ENCODE results near the gene CENPO. TPM values are rescaled to one million over a fixed set of nuclear protein-coding genes. Genes with fewer than 3 reads are reported as not detected.
"Not testable (repeated sequence)": the region's sequence is repeated elsewhere in the genome, so short reads cannot be mapped to it uniquely, and the experiment has no call there.

CENPO gene
- polyA plus RNA-seq, 4 donors = 17.2 to 20.4 (median 18.6) TPM

DNA sequence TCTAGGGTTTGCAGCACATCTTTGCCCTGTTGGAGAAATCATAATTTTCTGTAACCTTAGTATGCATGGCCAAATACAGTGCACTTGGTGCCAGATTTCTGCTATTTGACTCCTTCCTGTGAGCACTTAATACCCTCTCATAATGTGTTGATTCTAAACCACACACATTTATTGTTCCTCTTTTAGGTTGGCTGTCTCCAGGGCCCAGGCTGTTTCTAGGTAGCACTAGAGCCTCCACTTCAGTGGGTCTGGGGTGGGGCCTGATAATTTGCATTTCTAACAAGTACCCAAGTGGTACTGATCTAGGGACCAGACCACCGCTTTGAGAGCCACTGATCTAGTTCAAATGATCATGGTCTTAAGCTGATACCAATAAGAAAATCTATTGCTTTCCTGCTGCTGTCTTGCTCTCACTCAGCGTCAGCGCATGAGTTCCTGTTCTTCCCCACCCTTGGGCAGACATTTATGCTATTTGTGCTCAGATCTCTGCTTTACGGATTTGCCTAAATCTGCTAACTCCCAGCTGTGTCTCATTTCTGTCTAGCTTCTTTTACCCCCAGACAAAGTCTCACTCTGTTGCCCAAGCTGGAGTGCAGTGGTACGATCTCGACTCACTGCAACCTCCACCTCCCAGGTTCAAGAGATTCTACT is 7.4 kb upstream of the CENPO start:
- DNase-seq (ENCODE audit: low read depth in 4 of 4, low spot score in 3 of 4) = no peak

GRCh38 chr2:24787532-24787931 is 5.7 kb upstream of the CENPO start:
- DNase-seq (ENCODE audit: low read depth in 4 of 4, low spot score in 3 of 4) = no peak

- no peak for DNase-seq (ENCODE audit: low read depth in 4 of 4, low spot score in 3 of 4)
These were observed 4.4 kb upstream of the CENPO start for GRCh38 chr2:24788816-24789215.

DNA sequence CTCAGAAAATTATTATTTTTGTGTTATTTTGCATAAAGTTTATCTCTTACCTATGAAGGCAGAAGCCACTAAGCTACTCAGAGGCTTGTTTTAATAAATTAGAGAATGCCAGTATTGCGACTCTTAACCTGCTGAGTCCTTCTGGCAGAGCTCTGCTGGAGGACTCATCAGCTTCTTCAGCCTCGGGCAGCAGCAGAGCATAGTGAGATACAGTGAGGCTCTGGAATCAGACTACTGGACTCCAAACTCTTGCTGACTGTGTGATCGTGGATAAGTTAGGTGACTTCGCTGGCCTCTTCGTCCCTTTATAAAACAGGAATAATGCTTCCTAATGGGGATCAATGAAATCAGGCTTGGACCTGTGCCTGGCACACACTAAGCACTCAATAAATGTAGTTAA is 1.8 kb upstream of the CENPO start:
- no peak for DNase-seq (ENCODE audit: low read depth in 4 of 4, low spot score in 3 of 4)

DNA sequence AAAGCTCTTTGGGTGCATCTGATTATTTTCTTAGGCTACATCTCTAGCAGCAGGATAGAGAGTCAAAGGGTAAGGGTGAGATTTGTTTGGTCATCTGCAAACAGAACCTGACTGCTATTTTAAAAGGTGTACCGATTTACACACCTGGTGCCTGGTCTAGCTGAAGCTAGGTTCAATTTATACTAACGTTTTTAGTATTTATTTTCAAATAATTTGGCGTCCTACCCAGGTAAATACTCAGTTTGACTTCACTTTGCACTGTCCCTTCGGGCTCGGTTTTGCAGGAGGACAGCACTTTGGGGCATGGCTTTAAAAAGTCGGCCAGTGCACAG is 717 bp upstream of the CENPO start:
- no peak for DNase-seq (ENCODE audit: low read depth in 4 of 4, low spot score in 3 of 4)

DNA sequence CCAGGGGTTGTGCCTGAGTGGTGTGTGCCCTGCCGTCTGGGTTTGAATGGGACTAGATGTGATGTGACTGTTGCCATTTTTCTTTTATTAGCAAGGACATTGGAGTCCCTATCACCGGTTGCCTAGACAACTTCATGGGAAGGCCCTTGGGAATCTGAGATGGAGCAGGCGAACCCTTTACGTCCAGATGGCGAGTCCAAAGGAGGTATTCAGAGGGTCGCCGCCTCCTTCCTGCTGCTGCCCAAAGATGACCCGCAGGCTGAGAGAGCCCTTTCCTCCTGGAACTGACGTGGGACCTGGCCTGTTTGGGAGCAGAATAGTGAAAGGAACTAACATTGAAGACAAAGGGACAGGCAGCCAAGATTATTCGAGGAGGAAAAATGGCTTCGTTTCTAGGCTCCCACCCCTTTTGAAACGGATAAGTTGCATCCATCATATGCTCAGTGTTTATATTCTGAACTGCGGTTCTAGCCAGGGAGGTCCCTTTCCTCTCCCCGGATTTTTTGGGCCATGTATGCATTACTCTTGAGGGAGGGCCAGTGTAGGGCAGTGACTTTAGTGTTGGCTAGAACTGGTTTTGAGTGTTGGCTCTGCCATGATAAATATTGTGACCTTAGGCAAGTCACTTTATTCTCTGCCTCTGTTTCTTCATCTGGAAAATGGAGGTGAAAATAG is 673 bp downstream of the CENPO start:
- no peak for DNase-seq (ENCODE audit: low read depth in 4 of 4, low spot score in 3 of 4)

DNA sequence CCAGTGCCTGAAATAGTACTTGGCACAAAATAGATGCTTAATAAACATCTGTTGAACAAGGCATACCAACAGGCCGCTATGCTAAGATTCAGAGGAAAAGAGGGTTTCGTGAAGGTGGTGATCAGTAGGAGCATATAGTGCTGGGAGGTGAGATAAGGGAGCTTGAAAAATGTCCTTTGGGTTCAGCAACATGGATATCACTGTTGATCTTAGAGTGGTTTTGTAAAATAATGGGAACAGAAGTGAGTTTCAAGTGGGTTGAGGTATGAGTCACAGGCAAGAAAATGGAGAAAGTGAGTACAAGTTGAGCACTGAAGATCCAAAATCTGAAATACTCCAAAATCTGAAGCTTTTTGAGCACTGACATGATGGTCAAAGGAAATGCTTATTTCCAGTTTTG is 4.4 kb downstream of the CENPO start:
- DNase-seq (ENCODE audit: low read depth in 4 of 4, low spot score in 3 of 4) = no peak

GRCh38 chr2:24800487-24800886 is 7.3 kb downstream of the CENPO start:
- DNase-seq (ENCODE audit: low read depth in 4 of 4, low spot score in 3 of 4) = not testable (repeated sequence)

- not testable (repeated sequence) for DNase-seq (ENCODE audit: low read depth in 4 of 4, low spot score in 3 of 4)
These were observed 12.8 kb downstream of the CENPO start for GRCh38 chr2:24805811-24806660.

DNA sequence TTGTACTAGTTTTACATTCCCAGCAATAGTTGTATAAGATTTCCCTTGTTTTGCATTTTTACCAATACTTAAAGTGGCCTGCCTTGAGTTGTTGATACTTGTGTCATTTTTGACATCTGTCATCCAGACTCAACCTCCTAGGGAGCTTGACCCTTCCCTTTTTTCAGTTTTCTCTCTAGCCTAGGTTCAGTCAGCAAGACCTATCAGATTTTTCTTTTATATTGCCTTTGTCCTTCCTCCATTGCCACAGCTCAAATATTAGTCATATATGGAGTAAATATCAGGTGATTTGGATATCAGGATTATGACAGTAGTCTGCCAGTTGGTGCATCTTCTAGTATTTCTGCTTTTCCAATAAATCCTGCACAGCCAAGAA is 13.4 kb downstream of the CENPO start:
- no peak for DNase-seq (ENCODE audit: low read depth in 4 of 4, low spot score in 3 of 4)

- DNase-seq (ENCODE audit: low read depth in 4 of 4, low spot score in 3 of 4) = no peak
These were observed 16.2 kb downstream of the CENPO start for GRCh38 chr2:24809316-24810007.

DNA sequence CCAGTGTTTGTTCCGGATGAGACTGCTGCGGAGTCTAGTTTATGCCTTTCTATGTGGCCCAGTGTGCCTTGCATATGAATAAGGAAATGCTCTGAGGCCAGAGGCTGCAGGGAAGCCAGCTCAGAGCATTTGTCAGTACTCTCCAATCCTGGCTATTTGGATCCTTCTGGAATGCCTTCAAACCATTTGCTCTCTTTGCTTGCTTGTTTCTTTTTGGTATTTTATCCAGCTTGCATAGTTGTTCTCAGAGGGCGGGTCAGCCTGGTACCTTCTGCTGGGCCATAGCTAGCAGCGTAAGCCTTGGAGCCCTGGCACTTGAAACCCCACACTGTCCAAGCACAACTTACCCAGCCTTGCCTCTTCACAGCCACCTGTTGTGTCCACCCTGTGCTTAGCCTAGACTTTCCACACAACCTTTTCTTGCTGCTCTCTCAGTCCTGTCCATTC is 20.5 kb downstream of the CENPO start:
- DNase-seq (ENCODE audit: low read depth in 4 of 4, low spot score in 3 of 4) = no peak

GRCh38 chr2:24814516-24814915 is 21.3 kb downstream of the CENPO start:
- DNase-seq (ENCODE audit: low read depth in 4 of 4, low spot score in 3 of 4) = no peak

GRCh38 chr2:24815171-24815570 is 21.9 kb downstream of the CENPO start:
- no peak for DNase-seq (ENCODE audit: low read depth in 4 of 4, low spot score in 3 of 4)

GRCh38 chr2:24816404-24816803 is 23.2 kb downstream of the CENPO start:
- no peak for DNase-seq (ENCODE audit: low read depth in 4 of 4, low spot score in 3 of 4)

DNA sequence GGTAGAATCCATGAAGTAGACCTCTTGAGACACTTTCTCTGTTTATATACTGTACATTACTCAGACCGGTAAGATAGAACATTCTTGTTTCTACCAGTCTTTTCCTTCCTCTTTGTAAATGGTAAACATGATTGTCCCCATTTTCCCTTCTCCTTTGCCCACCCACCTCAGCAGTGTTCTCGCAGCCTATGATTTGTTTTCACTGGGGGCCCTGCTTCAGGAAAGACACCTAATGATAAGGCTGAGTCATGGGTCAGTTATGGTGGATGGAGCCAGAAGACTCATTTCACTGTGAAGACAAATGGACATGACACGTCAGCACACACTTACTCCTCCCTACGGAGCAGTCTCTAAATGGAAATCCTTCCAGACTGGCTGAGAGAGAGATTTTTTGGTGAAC is 23.7 kb downstream of the CENPO start:
- no peak for DNase-seq (ENCODE audit: low read depth in 4 of 4, low spot score in 3 of 4)

- no peak for DNase-seq (ENCODE audit: low read depth in 4 of 4, low spot score in 3 of 4)
These were observed 25.5 kb downstream of the CENPO start for GRCh38 chr2:24818721-24819167.

GRCh38 chr2:24819442-24820174 is 26.4 kb downstream of the CENPO start:
- DNase-seq (ENCODE audit: low read depth in 4 of 4, low spot score in 3 of 4) = no peak

- no peak for DNase-seq (ENCODE audit: low read depth in 4 of 4, low spot score in 3 of 4)
These were observed 26.9 kb downstream of the CENPO start for GRCh38 chr2:24820175-24820513.

GRCh38 chr2:24820598-24821432 is 27.6 kb downstream of the CENPO start:
- DNase-seq (ENCODE audit: low read depth in 4 of 4, low spot score in 3 of 4) = no peak

Measured in right renal pelvis (tissue), 4 donors.